ENCODE measurements around the gene TPSAB1.
"Not testable (repeated sequence)": the region's sequence is repeated elsewhere in the genome, so short reads cannot be mapped to it uniquely, and the experiment has no call there.

TPSAB1 gene

GRCh38 chr16:1225051-1225451, 15.5 kb upstream of the TPSAB1 start, which contains the start of gene TPSG1:
TSS of gene TPSG1 (minus strand) at chr16:1225268. CDS start at chr16:1225252, 16 bp downstream.
- DNase-seq: no peak

- DNase-seq: not testable (repeated sequence)
Measured at GRCh38 chr16:1225728-1226311, 14.7 kb upstream of the TPSAB1 start.

- DNase-seq: not testable (repeated sequence)
Measured at GRCh38 chr16:1226692-1227091, 13.8 kb upstream of the TPSAB1 start.

- DNase-seq: not testable (repeated sequence)
Measured at GRCh38 chr16:1228227-1228626, 12.3 kb upstream of the TPSAB1 start.

GRCh38 chr16:1229476-1229875, 11.0 kb upstream of the TPSAB1 start:
- DNase-seq: not testable (repeated sequence)

- DNase-seq: not testable (repeated sequence)
Measured at GRCh38 chr16:1230084-1230470, 10.4 kb upstream of the TPSAB1 start, which contains the start of gene TPSB2. TSS of gene TPSB2 (minus strand) at chr16:1230184. CDS start at chr16:1229951, 233 bp downstream.

GRCh38 chr16:1230471-1231212, 9.9 kb upstream of the TPSAB1 start:
- not testable (repeated sequence) for DNase-seq

- not testable (repeated sequence) for DNase-seq
Measured at GRCh38 chr16:1231301-1231700, 9.2 kb upstream of the TPSAB1 start.

- not testable (repeated sequence) for DNase-seq
Measured at GRCh38 chr16:1232049-1232748, 8.3 kb upstream of the TPSAB1 start.

- not testable (repeated sequence) for DNase-seq
Measured at GRCh38 chr16:1236659-1237058, 3.8 kb upstream of the TPSAB1 start.

- DNase-seq: no peak
Measured at GRCh38 chr16:1237990-1238389, 2.5 kb upstream of the TPSAB1 start.

GRCh38 chr16:1238909-1239308, 1.6 kb upstream of the TPSAB1 start:
- DNase-seq: not testable (repeated sequence)

GRCh38 chr16:1239575-1239974, 930 bp upstream of the TPSAB1 start:
- not testable (repeated sequence) for DNase-seq

GRCh38 chr16:1241081-1241480, 576 bp downstream of the TPSAB1 start:
- DNase-seq: not testable (repeated sequence)

GRCh38 chr16:1243363-1243762, 2.9 kb downstream of the TPSAB1 start:
- DNase-seq: not testable (repeated sequence)

- not testable (repeated sequence) for DNase-seq
Measured at GRCh38 chr16:1243907-1244850, 3.7 kb downstream of the TPSAB1 start.

- DNase-seq: no peak
Measured at GRCh38 chr16:1244881-1245280, 4.4 kb downstream of the TPSAB1 start.

- DNase-seq: no peak
Measured at GRCh38 chr16:1245452-1246020, 5.0 kb downstream of the TPSAB1 start.

GRCh38 chr16:1247903-1248537, 7.5 kb downstream of the TPSAB1 start:
- not testable (repeated sequence) for DNase-seq

- not testable (repeated sequence) for DNase-seq
Measured at GRCh38 chr16:1249031-1249755, 8.7 kb downstream of the TPSAB1 start.
